ENCODE measurements around the gene ADGRV1.

ADGRV1 gene

DNA sequence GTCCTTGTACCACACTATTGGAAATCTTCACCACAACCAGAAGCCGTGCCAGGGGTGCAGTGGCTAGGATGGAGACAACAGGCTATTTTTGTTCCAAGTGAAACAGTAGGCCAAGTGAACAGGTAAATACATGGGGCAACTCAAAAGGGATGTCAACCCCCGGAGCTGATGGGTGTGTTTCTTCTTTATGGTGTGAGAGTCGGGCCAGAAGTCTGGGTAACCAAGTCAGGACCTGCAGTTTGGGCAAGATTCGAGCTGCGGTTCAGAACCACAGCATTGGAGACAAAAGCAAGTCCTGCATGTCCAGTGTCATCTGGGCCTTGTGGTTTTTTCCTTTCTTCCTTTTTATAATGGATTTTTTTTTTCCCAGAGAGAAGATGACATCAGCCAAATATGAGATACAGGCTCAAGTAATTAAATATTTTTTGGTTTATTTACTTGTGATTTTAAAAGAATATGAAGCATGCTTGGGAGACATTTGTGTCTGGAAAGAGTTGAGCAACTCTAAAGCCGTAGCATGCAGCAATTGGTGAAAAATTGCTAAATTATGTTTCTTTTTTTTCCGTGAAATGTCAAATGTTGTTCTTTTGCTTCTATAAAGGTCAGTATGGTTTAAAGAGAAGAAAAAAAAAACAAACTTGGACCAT lies 562.9 kb downstream of the ADGRV1 start:
- no peak for DNase-seq

DNA sequence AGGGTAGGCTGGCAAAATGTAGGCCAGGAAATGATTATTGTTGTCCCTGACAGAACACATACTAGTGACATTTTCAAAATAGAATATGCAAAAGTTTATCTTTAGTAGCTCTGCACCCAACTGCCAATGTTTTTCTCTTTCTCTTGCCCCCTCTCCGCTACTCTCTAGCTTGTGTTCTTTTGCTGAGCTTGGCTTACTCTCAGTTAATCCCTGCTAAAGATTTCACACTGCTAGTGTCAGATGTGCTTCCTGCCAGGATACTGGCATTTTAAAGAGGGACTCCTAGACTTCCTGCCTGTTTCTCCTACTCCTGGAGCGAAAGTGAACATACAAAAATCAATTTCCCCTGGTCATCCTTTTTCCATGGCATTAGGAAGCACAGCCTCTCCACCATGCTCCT lies 564.1 kb downstream of the ADGRV1 start:
- no peak for DNase-seq

- DNase-seq = no peak
These were observed 564.7 kb downstream of the ADGRV1 start for GRCh38 chr5:91123291-91123690.

- DNase-seq = no peak
These were observed 565.3 kb downstream of the ADGRV1 start for GRCh38 chr5:91123901-91124300.

GRCh38 chr5:91125916-91126315 lies 567.3 kb downstream of the ADGRV1 start:
- no peak for DNase-seq

DNA sequence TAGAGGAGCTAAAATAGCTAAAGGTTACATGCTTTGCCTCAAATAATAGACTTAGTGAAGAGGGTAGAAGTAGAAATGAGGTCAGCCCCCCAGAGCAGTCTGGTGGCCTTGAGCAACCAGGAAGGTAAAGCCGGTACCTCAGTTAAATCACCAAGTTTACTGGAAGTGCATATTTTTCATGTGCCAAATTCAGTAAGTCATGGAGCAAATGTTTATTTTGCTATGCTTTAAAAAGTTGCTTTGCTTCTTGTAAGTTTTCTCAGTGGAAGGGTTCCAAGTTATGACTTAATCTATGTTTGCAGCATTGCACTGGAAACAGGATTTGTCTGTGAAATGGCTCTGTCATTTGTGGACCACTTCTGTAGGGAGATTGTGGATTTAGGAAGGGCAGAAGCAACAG lies 567.9 kb downstream of the ADGRV1 start:
- no peak for DNase-seq

- DNase-seq = no peak
These were observed 568.3 kb downstream of the ADGRV1 start for GRCh38 chr5:91126888-91127287.

- no peak for DNase-seq
These were observed 569.0 kb downstream of the ADGRV1 start for GRCh38 chr5:91127456-91128081.

DNA sequence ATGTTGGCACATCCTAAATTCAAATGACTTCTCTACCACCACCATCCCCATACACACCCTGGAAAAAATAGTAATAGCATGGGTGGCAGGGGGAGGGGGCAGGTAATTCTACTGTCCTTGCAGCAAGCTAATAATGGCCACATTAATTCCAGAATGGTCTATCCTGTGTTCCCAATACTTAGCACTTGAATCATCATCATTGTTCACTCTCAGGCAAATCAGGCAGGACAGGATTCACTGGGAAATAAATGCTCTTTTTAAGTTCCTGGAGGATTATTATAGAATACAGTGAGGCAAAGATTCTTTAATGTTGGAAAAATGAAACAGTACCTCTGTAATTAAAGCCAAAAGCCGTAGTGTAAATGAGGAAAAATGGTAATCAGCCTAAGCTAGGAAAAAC lies 570.0 kb downstream of the ADGRV1 start:
- no peak for DNase-seq

DNA sequence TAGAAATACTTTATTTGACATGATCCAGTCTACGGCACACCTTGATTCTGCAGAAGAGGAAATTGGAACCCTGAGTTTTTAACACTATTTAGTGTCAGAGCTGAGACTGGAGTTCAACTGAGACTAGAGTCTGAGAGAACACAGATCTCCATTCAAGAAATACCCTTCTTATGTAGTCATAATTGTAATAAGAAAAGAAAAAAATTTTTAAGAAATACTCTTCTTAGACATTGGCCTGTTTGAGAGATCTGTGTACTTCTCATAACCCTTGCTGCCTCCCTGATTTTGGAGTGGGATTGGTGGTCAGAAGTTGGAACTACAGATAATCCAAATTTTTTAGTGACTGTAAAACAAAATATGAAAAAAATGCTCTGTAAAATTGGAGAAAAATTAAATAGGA lies 571.2 kb downstream of the ADGRV1 start:
- no peak for DNase-seq

DNA sequence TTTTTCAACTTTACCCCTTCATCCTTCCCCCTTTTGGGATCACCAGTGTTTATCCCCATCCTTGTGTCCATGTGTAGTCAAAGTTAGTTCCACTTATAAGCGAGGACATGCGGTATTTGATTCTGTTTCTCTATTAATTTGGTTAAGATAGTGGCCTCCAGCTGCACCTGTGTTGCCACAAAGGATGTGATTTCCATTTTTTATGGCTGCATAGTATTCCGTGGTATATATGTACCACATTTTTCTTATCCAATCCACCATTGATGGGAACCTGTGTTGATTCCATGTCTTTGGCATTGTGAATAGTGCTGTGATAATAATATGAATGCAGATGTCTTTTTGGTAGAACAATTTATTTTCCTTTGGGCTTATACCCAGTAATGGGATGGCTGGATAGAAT lies 572.2 kb downstream of the ADGRV1 start:
- no peak for DNase-seq

DNA sequence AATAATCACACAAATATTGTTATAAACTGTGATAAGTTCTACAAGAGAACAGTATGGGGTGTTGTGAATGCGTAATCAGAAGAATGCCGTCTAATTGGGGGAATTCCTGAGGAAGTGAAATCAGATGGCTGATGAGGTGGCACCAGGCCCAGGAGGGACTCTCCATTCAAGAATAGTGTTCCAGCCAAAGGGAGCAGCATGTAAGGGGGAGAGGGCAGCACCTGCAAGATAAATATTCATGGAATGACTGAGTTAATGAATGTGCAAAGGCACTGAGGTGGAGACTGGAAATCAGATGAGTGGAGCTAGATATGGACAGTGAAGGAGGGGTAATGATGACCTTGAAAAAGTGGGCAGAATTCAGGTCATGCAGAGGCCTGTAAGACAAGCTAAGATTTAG lies 574.0 kb downstream of the ADGRV1 start:
- DNase-seq = no peak

DNA sequence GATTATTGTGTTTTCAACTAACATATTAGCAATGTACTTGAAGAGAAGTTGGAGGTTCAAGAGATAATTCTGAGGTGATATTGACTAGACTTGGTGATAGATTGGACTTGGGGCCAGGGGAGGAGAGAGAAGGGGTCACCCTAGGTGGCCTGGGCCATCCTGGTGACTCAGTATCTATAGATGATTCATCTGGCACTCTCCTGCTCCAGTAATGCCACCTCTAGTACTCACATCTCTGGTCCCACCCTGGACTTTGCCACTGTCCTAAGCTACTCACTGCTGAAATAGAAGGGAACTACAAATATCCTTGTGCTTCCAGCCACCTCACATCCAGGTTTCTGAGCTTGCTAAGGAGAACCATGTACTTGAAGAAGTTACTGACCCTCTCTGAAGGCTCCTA lies 574.6 kb downstream of the ADGRV1 start:
- no peak for DNase-seq

DNA sequence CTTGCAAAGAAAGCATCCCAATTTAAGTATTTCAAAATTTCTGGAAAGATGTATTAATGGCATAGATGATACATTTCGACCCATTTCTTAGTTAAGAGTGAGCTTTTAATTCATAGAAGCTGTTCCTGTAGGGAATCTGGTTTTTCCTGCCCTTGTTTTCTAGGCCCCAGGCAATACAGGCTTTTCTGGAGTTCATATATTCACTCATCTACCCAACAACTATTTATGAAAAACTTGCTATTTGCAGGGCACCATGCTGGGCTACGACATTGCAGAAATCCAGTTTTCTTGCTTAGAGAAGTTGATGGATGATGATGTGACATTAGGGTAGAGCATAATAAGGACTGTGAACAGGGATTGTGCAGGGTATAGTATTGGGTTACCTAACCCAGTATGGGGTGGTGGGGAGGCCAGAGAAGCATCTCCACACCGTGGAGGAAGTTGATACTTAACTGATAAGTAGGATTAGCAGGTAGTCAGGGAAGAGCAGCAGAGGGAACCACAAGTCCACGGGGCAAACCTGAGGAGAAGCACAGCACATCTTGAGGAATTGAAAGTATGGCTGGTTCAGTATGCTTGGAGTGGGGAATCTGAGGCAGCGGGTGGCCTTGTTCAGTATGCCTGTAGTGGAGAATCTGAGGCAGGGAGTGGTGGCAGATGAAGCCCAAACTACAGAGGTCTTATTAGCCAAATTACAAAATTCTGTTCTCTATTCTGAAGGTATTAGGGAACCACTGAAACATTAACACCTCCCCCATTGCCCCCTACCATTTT lies 577.1 kb downstream of the ADGRV1 start:
- DNase-seq = no peak

DNA sequence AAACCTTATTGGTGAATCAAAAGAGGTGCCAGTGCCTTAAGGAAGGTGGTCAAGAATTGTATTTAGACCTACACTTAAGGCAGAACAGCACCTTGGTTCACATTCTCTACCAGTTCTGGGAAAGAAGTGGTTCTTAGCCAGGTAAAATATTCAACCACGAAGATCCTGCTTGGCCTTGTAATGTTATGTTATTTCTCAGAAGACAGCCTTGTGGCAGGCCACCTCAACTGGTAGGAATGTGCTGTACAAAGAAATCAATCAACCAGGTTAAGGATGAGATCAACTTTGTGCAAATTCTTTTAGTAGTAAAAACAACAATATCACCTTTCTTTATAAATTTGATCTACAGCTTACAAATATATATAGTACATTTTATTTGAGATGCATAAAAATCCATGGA lies 577.7 kb downstream of the ADGRV1 start:
- no peak for DNase-seq

- no peak for DNase-seq
These were observed 579.0 kb downstream of the ADGRV1 start for GRCh38 chr5:91137647-91138046.

DNA sequence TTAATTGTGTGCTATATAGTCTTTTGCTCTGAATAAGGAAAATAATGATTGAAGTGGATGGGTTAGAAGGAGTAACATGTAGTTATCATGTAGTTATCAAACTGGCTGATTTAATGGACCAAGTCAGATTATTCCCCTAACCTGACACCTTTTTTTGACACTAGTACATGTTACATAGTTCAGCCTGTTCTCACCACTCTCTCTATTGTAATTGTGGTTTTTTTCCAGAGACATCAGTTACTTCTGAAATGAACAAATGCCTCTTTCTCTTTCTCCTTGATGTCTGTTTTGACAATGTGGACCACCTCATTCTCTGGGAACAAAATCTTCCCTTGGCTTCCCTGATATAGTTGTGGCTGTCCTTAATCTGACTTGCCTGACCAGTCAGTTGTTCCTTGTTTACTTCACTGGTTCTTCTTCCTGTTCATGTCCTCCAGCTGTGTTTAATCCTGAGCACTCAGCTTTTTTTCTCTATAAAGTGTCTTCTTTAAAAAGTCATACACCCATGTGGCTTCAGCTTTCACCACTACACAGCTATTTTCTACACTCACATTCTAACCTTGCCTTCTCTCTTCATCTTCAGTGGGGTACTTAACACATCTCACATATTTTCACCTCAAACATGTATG lies 581.1 kb downstream of the ADGRV1 start:
- DNase-seq = no peak

DNA sequence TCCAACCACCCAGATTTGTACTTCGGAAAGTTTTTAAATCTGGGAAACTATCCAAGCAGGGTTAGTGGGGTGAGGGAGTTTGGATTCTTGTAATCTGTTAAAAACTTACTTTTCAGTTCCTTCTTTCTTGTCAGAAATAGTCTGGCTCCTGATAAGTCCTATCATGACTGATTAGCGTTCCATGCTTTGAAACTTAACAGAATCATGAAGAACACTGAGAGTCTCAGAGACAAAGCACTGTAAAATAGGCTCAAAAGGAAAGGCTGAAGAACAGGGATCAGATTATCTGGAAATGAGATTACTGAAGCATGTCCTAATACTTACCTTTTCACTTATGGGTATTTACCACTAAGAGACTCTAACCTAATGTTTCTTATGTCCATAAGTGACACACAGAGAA lies 582.1 kb downstream of the ADGRV1 start:
- DNase-seq = no peak

DNA sequence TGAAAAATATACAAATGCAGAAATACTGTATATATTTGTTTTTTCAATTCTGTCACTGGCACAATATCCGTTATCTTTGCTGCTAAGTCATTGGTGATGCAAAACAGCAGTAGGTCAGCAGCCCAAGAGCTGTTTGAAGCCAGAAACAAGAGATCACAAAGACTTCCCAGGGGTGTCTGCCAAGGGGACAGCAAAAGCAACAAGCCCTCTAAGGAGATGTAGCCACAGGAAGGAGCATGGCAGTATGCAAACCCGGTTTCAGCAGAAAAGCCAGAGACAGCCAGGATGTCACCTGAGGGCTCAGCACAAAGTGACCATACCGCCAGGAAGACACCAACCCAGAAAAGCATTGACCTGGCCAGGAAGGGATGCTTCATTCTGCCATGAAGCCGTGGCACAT lies 583.0 kb downstream of the ADGRV1 start:
- no peak for DNase-seq

GRCh38 chr5:91142386-91142785 lies 583.8 kb downstream of the ADGRV1 start:
- DNase-seq = no peak

DNA sequence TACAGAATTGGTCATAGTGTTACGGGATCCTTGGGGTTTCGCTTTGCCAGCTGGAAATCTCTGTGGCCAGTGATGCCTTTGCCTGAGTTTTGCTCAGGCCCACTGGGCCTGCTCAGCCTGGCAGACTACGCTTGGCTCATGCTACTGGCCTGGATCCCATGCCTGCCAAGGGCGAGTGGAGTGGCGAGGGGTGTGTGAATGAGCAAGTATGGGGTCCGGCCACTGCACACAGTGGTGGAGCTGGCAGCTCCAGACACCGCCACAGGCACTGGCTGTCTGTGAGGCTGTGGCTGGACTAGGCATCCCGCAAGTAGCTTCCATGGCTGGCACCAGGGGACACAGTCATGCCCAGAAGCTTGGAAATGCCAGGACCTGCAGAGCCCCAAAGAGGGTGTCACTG lies 584.2 kb downstream of the ADGRV1 start:
- DNase-seq = no peak

- no peak for DNase-seq
These were observed 585.2 kb downstream of the ADGRV1 start for GRCh38 chr5:91143840-91144239.

GRCh38 chr5:91144491-91145332 lies 586.1 kb downstream of the ADGRV1 start:
- DNase-seq = no peak

Measured in NCI-H2029 (cell line).